B cell (primary cell): ENCODE measurements around the gene SLC7A9. TPM values are rescaled to one million over a fixed set of nuclear protein-coding genes. Genes with fewer than 3 reads are reported as not detected.
"Not testable (repeated sequence)": the region's sequence is repeated elsewhere in the genome, so short reads cannot be mapped to it uniquely, and the experiment has no call there.

ENCODE experiments used
- ATAC-seq: fragments of 200-7000 bp; cut with Tn5 transposase; one replicate; pipeline ENCODE4 v1.10.0; 2021; ENCODE audit warnings: low read depth, mild to moderate bottlenecking, moderate number of reproducible peaks, moderate library complexity
- CTCF ChIA-PET: fragments of 350-600 bp; sonication (Branson Sonifier 250); formaldehyde crosslinking; loops from one replicate; lab custom pipeline; 2021; ENCODE audit warnings: antibody characterized with exemption, inconsistent platforms; lab: Charles Lee
- POLR2A ChIA-PET: fragments of 350-600 bp; sonication (Branson Sonifier 250); formaldehyde crosslinking; loops from one replicate; lab custom pipeline; 2021; ENCODE audit warnings: antibody characterized with exemption; lab: Charles Lee
- DNase-seq: peaks from one replicate; pipeline ENCODE4 v3.0.0; 2013
- H2AFZ ChIP-seq: 2 replicates; pipeline ENCODE4 v1.6.1; 2012; ENCODE audit warnings: mild to moderate bottlenecking, low read depth, low read length; ENCODE audit not compliant: insufficient read depth, poor library complexity, severe bottlenecking
- H3K27ac ChIP-seq, 2 donors: 1 replicate in 1 of 2; 2 replicates in 1 of 2; pipeline ENCODE4 v1.5.1; 2012 to 2013; ENCODE audit warnings: low read length in 2 of 2, mild to moderate bottlenecking in 2 of 2, moderate library complexity in 1 of 2
- H3K27me3 ChIP-seq, 4 experiments: fragments of 200-600 bp in 1 of 4; sonication (generic) in 1 of 4; replicated peaks in 1 of 4; 1 replicate in 2 of 4; 2 replicates in 2 of 4; pipeline versions ENCODE4 v1.6.1 to v1.7.0; 2013 to 2016; ENCODE audit warnings: low read length in 3 of 4, mild to moderate bottlenecking in 2 of 4, mixed read lengths in 1 of 4, moderate library complexity in 1 of 4; ENCODE audit not compliant: insufficient read depth in 4 of 4, control insufficient read depth in 3 of 4; ENCODE audit errors: control extremely low read depth in 1 of 4
- H3K36me3 ChIP-seq, 2 experiments: replicated peaks in 1 of 2; 1 replicate in 1 of 2; 2 replicates in 1 of 2; pipeline versions ENCODE4 v1.6.1 to v1.7.1; 2013; ENCODE audit warnings: low read length in 1 of 2; ENCODE audit not compliant: insufficient read depth in 2 of 2, control insufficient read depth in 1 of 2; ENCODE audit errors: control extremely low read depth in 1 of 2, extremely low read depth in 1 of 2
- H3K4me1 ChIP-seq, 2 donors: fragments of 200-600 bp in 1 of 2; sonication (generic) in 1 of 2; 1 replicate in 1 of 2; 2 replicates in 1 of 2; pipeline versions ENCODE4 v1.5.1 to v1.6.1; 2013 to 2017; ENCODE audit warnings: low read length in 2 of 2; ENCODE audit not compliant: control insufficient read depth in 2 of 2, insufficient read depth in 2 of 2
- H3K4me2 ChIP-seq: replicated peaks from 2 replicates; pipeline ENCODE3; 2012; ENCODE audit warnings: mild to moderate bottlenecking, low read depth, low read length; ENCODE audit not compliant: poor library complexity, severe bottlenecking
- H3K4me3 ChIP-seq, 5 experiments: fragments of 200-600 bp in 1 of 5; sonication (generic) in 1 of 5; 1 replicate in 3 of 5; 2 replicates in 2 of 5; pipeline versions ENCODE4 v1.5.1 to v1.7.0; 2011 to 2016; ENCODE audit warnings: low read length in 4 of 5, mild to moderate bottlenecking in 4 of 5, low read depth in 2 of 5, control low read depth in 1 of 5, moderate library complexity in 1 of 5; ENCODE audit not compliant: insufficient read depth in 1 of 5; ENCODE audit errors: control extremely low read depth in 1 of 5, extremely low read depth in 1 of 5
- H3K79me2 ChIP-seq: fragments of 200-600 bp; sonication (generic); one replicate; pipeline ENCODE4 v1.6.0; 2016; ENCODE audit warnings: low read length; ENCODE audit not compliant: control insufficient read depth, insufficient read depth
- H3K9ac ChIP-seq: fragments of 200-600 bp; sonication (generic); 2 replicates; pipeline ENCODE4 v1.6.1; 2017; ENCODE audit warnings: mild to moderate bottlenecking, low read length, moderate library complexity
- H3K9me3 ChIP-seq, 3 donors: one replicate each; pipeline versions ENCODE4 v1.6.1 to v1.7.1; 2013; ENCODE audit warnings: low read length in 2 of 3; ENCODE audit not compliant: control insufficient read depth in 2 of 3, insufficient read depth in 1 of 3; ENCODE audit errors: control extremely low read depth in 1 of 3
- H4K20me1 ChIP-seq: 2 replicates; pipeline ENCODE4 v1.6.0; 2012; ENCODE audit warnings: mild to moderate bottlenecking, low read length; ENCODE audit not compliant: insufficient read depth, control insufficient read depth, poor library complexity, severe bottlenecking
- H3K27ac Mint-ChIP-seq: one replicate; pipeline ENCODE4 v1.8.0; 2021; ENCODE audit warnings: mixed read lengths
- H3K27me3 Mint-ChIP-seq: one replicate; pipeline ENCODE4 v1.8.0; 2021; ENCODE audit warnings: mixed read lengths
- H3K4me1 Mint-ChIP-seq: one replicate; pipeline ENCODE4 v1.8.0; 2021; ENCODE audit warnings: mixed read lengths
- H3K4me3 Mint-ChIP-seq: one replicate; pipeline ENCODE4 v1.8.0; 2021; ENCODE audit warnings: mixed read lengths
- H3K9me3 Mint-ChIP-seq: one replicate; pipeline ENCODE4 v1.8.0; 2022; ENCODE audit warnings: mixed read lengths; ENCODE audit not compliant: insufficient read depth
- CTCF ChIP-seq: fragments of 200-600 bp; IDR thresholded peaks from one replicate; pipeline ENCODE4 v1.8.0; 2022; ENCODE audit warnings: antibody characterized with exemption, mild to moderate bottlenecking
- EZH2 ChIP-seq: IDR thresholded peaks from 2 replicates; pipeline ENCODE4 v1.6.1; 2012; ENCODE audit warnings: borderline replicate concordance, low read depth, mild to moderate bottlenecking, moderate library complexity, low read length; ENCODE audit not compliant: insufficient read depth, poor library complexity, severe bottlenecking
- WGBS: methylation state at CpG from one replicate; pipeline ENCODE4 v1.1.5; 2013; ENCODE audit warnings: missing lambda C conversion rate; ENCODE audit not compliant: insufficient coverage; 5-methylcytosine and 5-hydroxymethylcytosine counted together
- intact Hi-C: fragments of 100-400 bp; cut with micrococcal nuclease; formaldehyde crosslinking; loops from one replicate; pipeline ENCODE4 v1.10.0; 2022
- polyA plus RNA-seq: library from polyadenylated mRNA; depleted of rRNA; stranded (reverse); fragments of >200 nt; gene quantifications from 2 replicates; pipeline ENCODE4 v1.2.3, GENCODE V29; 2012
- total RNA-seq, 2 donors: library from RNA; stranded (reverse); fragments of 120-200 nt in 1 of 2; gene quantifications; 1 replicate in 1 of 2; 2 replicates in 1 of 2; pipeline versions ENCODE4 v1.2.3 to v1.2.4, GENCODE V29; 2013 to 2022

The SLC7A9 gene
- total and polyA plus RNA-seq, 2 donors (not counting 1 experiment from before 2014, with no cell fraction given), result 0.19 to 0.62 TPM

- Histone ChIP-seq H2AFZ (no peak overlapping the region), H3K9ac (no peak overlapping the region), H3K27ac (no peak overlapping the region), H3K4me1 (no peaks in the 10 kb centered on the region), H4K20me1 (no peaks in the 10 kb centered on the region), H3K36me3 (no peaks in the 10 kb centered on the region), H3K79me2 (no peaks in the 10 kb centered on the region), H3K4me3 (no peak overlapping the region), H3K9me3 (no peaks in the 10 kb centered on the region), H3K4me2 (no peak overlapping the region), H3K27me3 (no peaks in the 10 kb centered on the region)
- no CpG with 5 or more reads among the region's 6 CpGs for WGBS
- ChIA-PET POLR2A (no interaction called here), CTCF (no interaction called here)
- no peak for DNase-seq
- Mint-ChIP-seq H3K4me3 (no peak overlapping the region), H3K4me1 (no peaks in the 10 kb centered on the region), H3K9me3 (no peaks in the 10 kb centered on the region), H3K27me3 (no peaks in the 10 kb centered on the region), H3K27ac (no peak overlapping the region)
- no peak for ATAC-seq
- intact Hi-C loops, result no loop called here
- no peak for TF ChIP-seq EZH2
- TF ChIP-seq CTCF, result no peak
These were observed 17.4 kb downstream of the SLC7A9 start for GRCh38 chr19:32852216-32852615.

- H3K4me1 ChIP-seq, H3K9ac ChIP-seq, H3K9me3 Mint-ChIP-seq, DNase-seq, H3K4me3 ChIP-seq, H2AFZ ChIP-seq, H3K4me1 Mint-ChIP-seq, H3K27me3 Mint-ChIP-seq, H3K27ac Mint-ChIP-seq, POLR2A ChIA-PET, H3K79me2 ChIP-seq, H4K20me1 ChIP-seq, H3K9me3 ChIP-seq, intact Hi-C loops, H3K27ac ChIP-seq, H3K4me3 Mint-ChIP-seq, H3K36me3 ChIP-seq, H3K4me2 ChIP-seq, H3K27me3 ChIP-seq, CTCF ChIA-PET, ATAC-seq: not testable (repeated sequence)
- no CpG with 5 or more reads among the region's 2 CpGs for WGBS
These were observed 21.5 kb downstream of the SLC7A9 start for GRCh38 chr19:32848035-32848434.
